Heart left ventricle (tissue), 16 donors: ENCODE data around the gene HCFC2. TPM values are rescaled to one million over a fixed set of nuclear protein-coding genes. Genes with fewer than 3 reads are reported as not detected.

Source experiments
- ATAC-seq, 4 donors: fragments of 200-7000 bp; cut with Tn5 transposase; one replicate each; pipeline ENCODE4 v1.9.1; 2020 to 2022; ENCODE audit warnings: moderate library complexity in 4 of 4, mild to moderate bottlenecking in 3 of 4, moderate number of reproducible peaks in 1 of 4
- DNase-seq, 5 donors: peaks; one replicate each; pipeline ENCODE4 v3.0.0-alpha.2; 2020
- H3K27ac ChIP-seq, 12 donors: fragments of 200-600 bp; sonication (generic) in 4 of 12; one replicate each; pipeline versions ENCODE4 v1.5.0 to v1.8.0; 2016 to 2022; ENCODE audit warnings: mild to moderate bottlenecking in 2 of 12
- H3K27me3 ChIP-seq, 9 donors: fragments of 200-600 bp; sonication (generic) in 2 of 9; one replicate each; pipeline versions ENCODE4 v1.5.1 to v1.8.0; 2016 to 2022; ENCODE audit warnings: mild to moderate bottlenecking in 3 of 9
- H3K36me3 ChIP-seq, 9 donors: fragments of 200-600 bp; sonication (generic) in 2 of 9; one replicate each; pipeline versions ENCODE4 v1.5.0 to v1.8.0; 2018 to 2022; ENCODE audit warnings: mild to moderate bottlenecking in 2 of 9
- H3K4me1 ChIP-seq, 12 donors: fragments of 200-600 bp; sonication (generic) in 4 of 12; one replicate each; pipeline versions ENCODE4 v1.5.0 to v1.8.0; 2016 to 2022; ENCODE audit warnings: mild to moderate bottlenecking in 3 of 12
- H3K4me3 ChIP-seq, 12 donors: fragments of 200-600 bp; sonication (generic) in 4 of 12; one replicate each; pipeline versions ENCODE4 v1.5.0 to v1.8.0; 2017 to 2022; ENCODE audit warnings: mild to moderate bottlenecking in 9 of 12, moderate library complexity in 4 of 12
- H3K9me3 ChIP-seq, 12 donors: fragments of 200-600 bp; sonication (generic) in 4 of 12; one replicate each; pipeline versions ENCODE4 v1.5.0 to v1.8.0; 2016 to 2022; ENCODE audit warnings: mild to moderate bottlenecking in 1 of 12
- POLR2A ChIP-seq, 2 donors: fragments of 450-650 bp; IDR thresholded peaks; one replicate each; pipeline ENCODE4 v1.6.1; 2017; ENCODE audit warnings: antibody characterized with exemption in 2 of 2, mild to moderate bottlenecking in 2 of 2, moderate library complexity in 2 of 2
- WGBS, 4 donors: extraction: QIAGEN DNeasy Blood & Tissue Kit in 2 of 4; methylation state at CpG; one replicate each; pipeline versions ENCODE4 v1.1.5 to v1.1.7; 2013 to 2018; 5-methylcytosine and 5-hydroxymethylcytosine counted together
- intact Hi-C, 10 donors: fragments of 100-400 bp; cut with DNase I; formaldehyde crosslinking; loops; one replicate each; pipeline versions ENCODE4 v1.11.1 to v1.14.2; 2022
- polyA plus RNA-seq, 2 donors: library from polyadenylated mRNA; stranded (reverse); fragments of 200-250 nt; gene quantifications; one replicate each; pipeline ENCODE4 v1.2.3, GENCODE V29; 2013
- total RNA-seq, 9 donors: library from RNA; depleted of rRNA in 2 of 9; stranded (reverse); fragments of >200 nt in 2 of 9; fragmentation: NEBNext Ultra II Directional in 3 of 9; extraction: Animal tissue kit (Norgen Biotek cat#: 25700) in 3 of 9; gene quantifications; one replicate each; pipeline versions ENCODE4 v1.1.0 to v1.2.4, GENCODE V29; 2016 to 2023
- TF ChIP-seq, protein P1 (sequence below), 12 donors: fragments of 200-600 bp; sonication (generic) in 4 of 12; IDR thresholded peaks; one replicate each; pipeline versions ENCODE4 v1.5.0 to v1.8.0; 2018 to 2022; ENCODE audit warnings: antibody characterized with exemption in 12 of 12, mild to moderate bottlenecking in 5 of 12
- donor health status: ischemic (EF 13 %, LVEDD 7.1; RV severe dilation, severe dysfunction).
- donor health status: healthy with polysubstance abuse.
- donor health status: DM: no; HTN: yes; CAD: no.
- donor health status: DM: no; HTN: no; CAD: no.
- donor health status: ischemic (EF 25% LVEDD 6.9; RV normal size, moderate dysfunction).
- donor health status: ischemic (EF 25% LVEDD 5.7; RV mildly dilated, moderate dysfunction).
- donor health status: healthy.
- donor health status: DM: yes; HTN: yes; CAD: no.
- donor health status: ischemic (EF 35%, LVEDD 5.7; RV mildly dilated, moderate dysfunction).
- donor health status: nonischemic (EF 11% LVEDD 7.7; RV severe dilation, severe dysfunction).
- donor health status: DM: yes; HTN: yes; CAD: no.
- donor health status: PGD.
- donor health status: ischemic (EF 29% LVEDD 5.4; RV normal size, mild dysfunction).
- donor health status: nonischemic (EF 23%, LVEDD 6.1; RV moderate dilation, normal function).

The HCFC2 gene
- total and polyA plus RNA-seq, 11 donors: 4.8 to 14.0 (median 9.0) TPM

DNA sequence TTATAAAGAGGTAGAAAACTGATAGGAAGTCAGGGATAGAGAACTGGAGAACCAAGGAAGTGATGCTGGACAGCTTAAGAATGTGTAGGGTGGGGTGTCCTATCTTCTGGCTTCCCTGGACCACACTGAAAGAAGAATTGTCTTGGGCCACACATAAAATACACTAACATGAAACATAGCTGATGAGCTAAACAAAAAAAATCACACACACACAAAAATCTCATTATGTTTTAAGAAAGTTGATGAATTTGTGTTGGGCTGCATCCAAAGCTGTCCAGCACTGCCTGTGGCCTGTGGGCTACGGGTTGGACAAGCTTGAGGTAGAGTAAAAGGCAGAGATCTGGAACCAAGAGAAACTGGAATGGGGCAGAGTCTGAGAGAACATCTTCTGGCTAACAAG lies 21.8 kb upstream of the HCFC2 start:
- Histone ChIP-seq H3K4me1 (peaks cover 0 to 22% (median 9%) of the 10 kb centered on the region in 12 donors), H3K9me3 (no peaks in the 10 kb centered on the region), H3K27me3 (no peaks in the 10 kb centered on the region), H3K36me3 (no peaks in the 10 kb centered on the region), H3K4me3 (no peak overlapping the region), H3K27ac (no peak overlapping the region)
- DNase-seq: no peak
- 73 to 88% (median 80%) methylated on average over 1 of the region's 1 CpG for WGBS, 4 donors
- ATAC-seq: no peak
- TF ChIP-seq POLR2A (IDR thresholded peaks at IDR 0.05): no peak
- TF ChIP-seq, protein P1, sequence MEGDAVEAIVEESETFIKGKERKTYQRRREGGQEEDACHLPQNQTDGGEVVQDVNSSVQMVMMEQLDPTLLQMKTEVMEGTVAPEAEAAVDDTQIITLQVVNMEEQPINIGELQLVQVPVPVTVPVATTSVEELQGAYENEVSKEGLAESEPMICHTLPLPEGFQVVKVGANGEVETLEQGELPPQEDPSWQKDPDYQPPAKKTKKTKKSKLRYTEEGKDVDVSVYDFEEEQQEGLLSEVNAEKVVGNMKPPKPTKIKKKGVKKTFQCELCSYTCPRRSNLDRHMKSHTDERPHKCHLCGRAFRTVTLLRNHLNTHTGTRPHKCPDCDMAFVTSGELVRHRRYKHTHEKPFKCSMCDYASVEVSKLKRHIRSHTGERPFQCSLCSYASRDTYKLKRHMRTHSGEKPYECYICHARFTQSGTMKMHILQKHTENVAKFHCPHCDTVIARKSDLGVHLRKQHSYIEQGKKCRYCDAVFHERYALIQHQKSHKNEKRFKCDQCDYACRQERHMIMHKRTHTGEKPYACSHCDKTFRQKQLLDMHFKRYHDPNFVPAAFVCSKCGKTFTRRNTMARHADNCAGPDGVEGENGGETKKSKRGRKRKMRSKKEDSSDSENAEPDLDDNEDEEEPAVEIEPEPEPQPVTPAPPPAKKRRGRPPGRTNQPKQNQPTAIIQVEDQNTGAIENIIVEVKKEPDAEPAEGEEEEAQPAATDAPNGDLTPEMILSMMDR (IDR thresholded peaks at IDR 0.05): no peak
- intact Hi-C loops: no loop called here

DNA sequence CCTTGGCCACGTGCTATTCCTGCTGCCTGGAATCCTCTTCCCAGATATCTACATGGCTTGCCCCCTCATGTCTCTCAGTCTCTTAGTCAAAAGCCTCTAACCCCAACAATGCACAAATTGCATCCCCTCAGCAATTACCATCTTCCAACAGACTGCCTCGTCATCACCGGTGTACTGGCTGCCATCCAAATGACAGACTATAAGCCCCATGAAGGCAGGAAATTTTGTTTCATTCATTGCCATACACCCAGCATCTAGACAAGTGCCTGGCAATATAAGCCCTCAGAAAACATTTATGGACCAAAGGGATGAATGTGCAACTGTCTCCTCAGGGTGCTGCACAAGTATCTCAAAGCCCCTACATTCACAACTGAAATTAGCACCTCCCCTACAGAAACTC lies 20.2 kb upstream of the HCFC2 start:
- H3K36me3 ChIP-seq: no peaks in the 10 kb centered on the region
- H3K9me3 ChIP-seq: no peaks in the 10 kb centered on the region
- H3K4me1 ChIP-seq: peaks cover 0 to 30% (median 15%) of the 10 kb centered on the region in 12 donors
- DNase-seq (no peak), ATAC-seq (no peak)
- intact Hi-C loops: no loop called here
- no peak for TF ChIP-seq POLR2A (IDR thresholded peaks at IDR 0.05)
- TF ChIP-seq, protein P1 (IDR thresholded peaks at IDR 0.05): no peak
- H3K27me3 ChIP-seq: no peaks in the 10 kb centered on the region
- H3K4me3 ChIP-seq: no peak overlapping the region
- H3K27ac ChIP-seq: no peak overlapping the region
- 83 to 94% (median 88%) methylated on average over 3 of the region's 3 CpGs for WGBS, 4 donors

DNA sequence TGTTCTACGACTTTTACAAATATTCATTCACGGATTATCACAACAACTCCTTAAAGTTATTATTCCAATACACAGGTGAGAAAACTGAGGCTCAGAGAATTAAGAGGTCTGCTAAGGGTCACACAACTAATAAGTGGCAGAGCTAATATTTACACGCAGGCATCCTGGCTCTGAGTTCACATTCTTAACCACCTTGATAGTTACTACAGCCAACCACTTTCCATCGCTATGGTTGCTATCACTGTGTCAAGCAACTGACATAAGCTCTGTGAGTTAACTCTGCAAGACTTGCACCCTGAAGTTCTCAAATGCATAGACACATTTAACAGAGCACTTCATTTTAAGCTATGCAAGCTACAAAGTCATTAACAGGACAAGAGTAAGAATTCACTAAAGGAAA lies 18.0 kb upstream of the HCFC2 start:
- Histone ChIP-seq H3K27me3 (peaks cover 0 to 15% (median 0%) of the 10 kb centered on the region in 9 donors), H3K27ac (peak overlapping the region in 1 of 12 donors; percentile 62), H3K9me3 (no peaks in the 10 kb centered on the region), H3K4me3 (no peak overlapping the region), H3K36me3 (no peaks in the 10 kb centered on the region), H3K4me1 (peaks cover 0 to 37% (median 21%) of the 10 kb centered on the region in 12 donors)
- intact Hi-C loops: loop anchor here in 2 of 10 donors (5.0 kb wide), 2 partner anchors 34 to 49 kb away; no protein-coding TSS in a partner anchor
- TF ChIP-seq, protein P1 (IDR thresholded peaks at IDR 0.05): no peak
- no peak for TF ChIP-seq POLR2A (IDR thresholded peaks at IDR 0.05)
- DNase-seq (no peak), ATAC-seq (peak in 3 of 4 donors; percentile 32 to 56 (median 38))
- WGBS, 4 donors: 74 to 84% (median 77%) methylated on average over 4 of the region's 4 CpGs

DNA sequence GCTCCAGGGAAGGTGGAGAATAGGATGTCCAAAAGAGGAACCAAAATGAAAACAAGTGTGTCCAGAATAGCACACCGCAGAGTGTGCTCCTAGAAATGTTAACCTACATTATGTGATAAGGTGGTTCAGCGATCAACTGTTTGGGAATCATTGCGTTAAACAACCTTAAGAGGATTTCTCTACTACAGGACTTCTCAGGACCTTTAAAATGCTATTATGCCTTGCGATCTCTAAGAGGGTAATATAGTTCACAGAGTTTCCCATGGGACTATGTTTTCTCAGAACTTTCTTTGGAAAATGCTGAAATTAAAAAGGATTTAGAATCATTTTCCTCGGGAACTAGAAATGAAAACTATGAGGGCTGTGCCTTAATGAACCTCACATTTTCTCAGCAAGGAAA lies 16.2 kb upstream of the HCFC2 start:
- peak overlapping the region in 6 of 12 donors; percentile 51 to 66 (median 56) for H3K4me3 ChIP-seq
- WGBS, 4 donors: 60 to 68% (median 68%) methylated on average over 5 of the region's 5 CpGs
- ATAC-seq: no peak

More for the DNA sequence above, 16.2 kb upstream of the HCFC2 start:
- Histone ChIP-seq H3K27me3 (peaks cover 0 to 19% (median 0%) of the 10 kb centered on the region in 9 donors), H3K27ac (peak overlapping the region in 2 of 12 donors; percentile 78 to 79), H3K4me1 (peaks cover 0 to 37% (median 21%) of the 10 kb centered on the region in 12 donors), H3K36me3 (no peaks in the 10 kb centered on the region), H3K9me3 (no peaks in the 10 kb centered on the region)
- no peak for DNase-seq
- TF ChIP-seq, protein P1 (IDR thresholded peaks at IDR 0.05): no peak
- TF ChIP-seq POLR2A (IDR thresholded peaks at IDR 0.05): no peak
- intact Hi-C loops: loop anchor here in 2 of 10 donors (5.0 kb wide), 2 partner anchors 36 to 51 kb away; no protein-coding TSS in a partner anchor
